OCI-LY1 (cell line): Measurements from ENCODE around the gene TMEM181.
"Not testable (repeated sequence)": the region's sequence is repeated elsewhere in the genome, so short reads cannot be mapped to it uniquely, and the experiment has no call there.

Experiments used
- EZH2 ChIP-seq: fragments of 200-600 bp; sonication (generic), shearing (Covaris generic); IDR thresholded peaks from 2 replicates; pipeline ENCODE4 v1.8.0; 2017; ENCODE audit warnings: borderline replicate concordance, mixed run types, mild to moderate bottlenecking, antibody characterized with exemption, low read length, moderate library complexity, mixed read lengths
- TF ChIP-seq, protein P1 (sequence below): fragments of 200-600 bp; sonication (generic), shearing (Covaris generic); IDR thresholded peaks from 2 replicates; pipeline ENCODE4 v1.5.1; 2017; ENCODE audit warnings: mild to moderate bottlenecking, antibody characterized with exemption, low read length, moderate library complexity, mixed read lengths

DNA sequence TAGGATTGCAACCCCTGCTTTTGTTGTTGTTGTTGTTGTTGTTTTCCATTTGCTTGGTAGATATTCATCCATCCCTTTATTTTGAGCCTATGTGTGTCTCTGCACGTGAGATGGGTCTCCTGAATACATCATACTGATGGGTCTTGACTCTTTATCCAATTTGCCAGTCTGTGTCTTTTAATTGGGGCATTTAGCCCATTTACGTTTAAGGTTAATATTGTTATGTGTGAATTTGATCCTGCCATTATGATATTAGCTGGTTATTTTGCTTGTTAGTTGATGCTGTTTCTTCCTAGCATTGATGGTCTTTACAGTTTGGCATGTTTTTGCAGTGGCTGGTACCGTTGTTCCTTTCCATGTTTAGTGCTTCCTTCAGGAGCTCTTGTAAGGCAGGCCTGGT lies 58.4 kb downstream of the TMEM181 start:
- TF ChIP-seq EZH2, result not testable (repeated sequence)
- TF ChIP-seq, protein P1, sequence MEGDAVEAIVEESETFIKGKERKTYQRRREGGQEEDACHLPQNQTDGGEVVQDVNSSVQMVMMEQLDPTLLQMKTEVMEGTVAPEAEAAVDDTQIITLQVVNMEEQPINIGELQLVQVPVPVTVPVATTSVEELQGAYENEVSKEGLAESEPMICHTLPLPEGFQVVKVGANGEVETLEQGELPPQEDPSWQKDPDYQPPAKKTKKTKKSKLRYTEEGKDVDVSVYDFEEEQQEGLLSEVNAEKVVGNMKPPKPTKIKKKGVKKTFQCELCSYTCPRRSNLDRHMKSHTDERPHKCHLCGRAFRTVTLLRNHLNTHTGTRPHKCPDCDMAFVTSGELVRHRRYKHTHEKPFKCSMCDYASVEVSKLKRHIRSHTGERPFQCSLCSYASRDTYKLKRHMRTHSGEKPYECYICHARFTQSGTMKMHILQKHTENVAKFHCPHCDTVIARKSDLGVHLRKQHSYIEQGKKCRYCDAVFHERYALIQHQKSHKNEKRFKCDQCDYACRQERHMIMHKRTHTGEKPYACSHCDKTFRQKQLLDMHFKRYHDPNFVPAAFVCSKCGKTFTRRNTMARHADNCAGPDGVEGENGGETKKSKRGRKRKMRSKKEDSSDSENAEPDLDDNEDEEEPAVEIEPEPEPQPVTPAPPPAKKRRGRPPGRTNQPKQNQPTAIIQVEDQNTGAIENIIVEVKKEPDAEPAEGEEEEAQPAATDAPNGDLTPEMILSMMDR, result not testable (repeated sequence)
